ENCODE data around the gene RFFL. TPM values are rescaled to one million over a fixed set of nuclear protein-coding genes. Genes with fewer than 3 reads are reported as not detected.

RFFL gene
- total and polyA plus RNA-seq, 2 of the 4 experiments (the other 2 are of a cell fraction): 11.6 to 19.2 TPM

- no peak overlapping the region for H3K56ac ChIP-seq (ENCODE audit: extremely low read depth, insufficient read depth, low read length)
- no peak overlapping the region for H3K18ac ChIP-seq (ENCODE audit: low read depth, low read length)
- DNase-seq (no peak), ATAC-seq (ENCODE audit: low read depth) (no peak)
- TF ChIP-seq MAFK (IDR thresholded peaks at IDR 0.05; ENCODE audit: low read depth, low read length): no peak
- TF ChIP-seq MXI1 (IDR thresholded peaks at IDR 0.05; ENCODE audit: borderline replicate concordance, low read depth, low read length): no peak
- no peak for TF ChIP-seq SMC3 (IDR thresholded peaks at IDR 0.05; ENCODE audit: low read depth, low read length)
- no peak for TF ChIP-seq RFX5 (IDR thresholded peaks at IDR 0.05; ENCODE audit: low read depth, low read length)
- TF ChIP-seq, protein P1, sequence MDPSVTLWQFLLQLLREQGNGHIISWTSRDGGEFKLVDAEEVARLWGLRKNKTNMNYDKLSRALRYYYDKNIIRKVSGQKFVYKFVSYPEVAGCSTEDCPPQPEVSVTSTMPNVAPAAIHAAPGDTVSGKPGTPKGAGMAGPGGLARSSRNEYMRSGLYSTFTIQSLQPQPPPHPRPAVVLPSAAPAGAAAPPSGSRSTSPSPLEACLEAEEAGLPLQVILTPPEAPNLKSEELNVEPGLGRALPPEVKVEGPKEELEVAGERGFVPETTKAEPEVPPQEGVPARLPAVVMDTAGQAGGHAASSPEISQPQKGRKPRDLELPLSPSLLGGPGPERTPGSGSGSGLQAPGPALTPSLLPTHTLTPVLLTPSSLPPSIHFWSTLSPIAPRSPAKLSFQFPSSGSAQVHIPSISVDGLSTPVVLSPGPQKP (IDR thresholded peaks at IDR 0.05; ENCODE audit: borderline replicate concordance, low read depth, low read length): no peak
- no peak for TF ChIP-seq USF2 (IDR thresholded peaks at IDR 0.05; ENCODE audit: low read depth, low read length)
- TF ChIP-seq MAZ (IDR thresholded peaks at IDR 0.05; ENCODE audit: borderline replicate concordance, low read depth, low read length): no peak
- no peak for TF ChIP-seq POLR2A (IDR thresholded peaks at IDR 0.05; ENCODE audit: low read depth, low read length)
- TF ChIP-seq RCOR1 (IDR thresholded peaks at IDR 0.05; ENCODE audit: insufficient replicate concordance, low read length): no peak
- TF ChIP-seq NFE2L2 (IDR thresholded peaks at IDR 0.05; ENCODE audit: low read depth, low read length): no peak
- TF ChIP-seq BHLHE40 (IDR thresholded peaks at IDR 0.05; ENCODE audit: low read depth, low read length): no peak
- TF ChIP-seq CTCF (conservative IDR thresholded peaks at IDR 0.05; ENCODE audit: low read depth, low read length): no peak
- no peak for TF ChIP-seq FOS (IDR thresholded peaks at IDR 0.05; ENCODE audit: low read depth, low read length)
- TF ChIP-seq RAD21 (IDR thresholded peaks at IDR 0.05; ENCODE audit: low read length): no peak
- H4K8ac ChIP-seq (ENCODE audit: low read depth in 2 of 2, low read length in 2 of 2): no peak overlapping the region
- peaks cover 15 to 43% of the 10 kb centered on the region in 2 experiments for H3K79me1 ChIP-seq (ENCODE audit: low read depth in 1 of 2, low read length in 2 of 2)
- H3K9me1 ChIP-seq (ENCODE audit: insufficient read depth, low read length): peaks cover 16% of the 10 kb centered on the region
- H3K36me3 ChIP-seq (ENCODE audit: control insufficient read depth, insufficient read depth, low read length): peaks cover 13% of the 10 kb centered on the region
- H4K91ac ChIP-seq (ENCODE audit: insufficient read depth, low read depth, low read length): no peak overlapping the region
- H3K23ac ChIP-seq (ENCODE audit: low read depth, low read length): no peak overlapping the region
- H2BK120ac ChIP-seq (ENCODE audit: low read depth, low read length): no peak overlapping the region
- in situ Hi-C loops (cut with MboI; ENCODE audit: low sequenced_read_pairs): no loop called here
- H2AFZ ChIP-seq (replicated peaks; ENCODE audit: low read length, poor library complexity): no peak overlapping the region
- BruUV-seq (replicated peaks): no TSS peak
- dilution Hi-C loops (cut with HindIII; ENCODE audit: low sequenced_read_pairs, unreplicated experiment): no loop called here
- H3K14ac ChIP-seq (replicated peaks; ENCODE audit: low read depth, low read length): no peak overlapping the region
- intact Hi-C loops (cut with micrococcal nuclease): no loop called here
- peaks cover 4% of the 10 kb centered on the region; the same call in 1 of the 2 replicates for H3K4me1 ChIP-seq (ENCODE audit: control insufficient read depth, insufficient read depth, low read length)
- H2BK5ac ChIP-seq (ENCODE audit: low read depth, low read length, poor library complexity, severe bottlenecking): no peak overlapping the region
- no peak overlapping the region for H3K4me3 ChIP-seq (ENCODE audit: insufficient read depth, low read depth, low read length)
- no peak overlapping the region for H3K9ac ChIP-seq (ENCODE audit: low read depth, low read length)
- ChIA-PET CTCF (interaction anchor here (0.9 kb wide), 1 partner anchor 9 kb away, joined by 3 read pairs; no protein-coding TSS in a partner anchor), POLR2A (ENCODE audit: unreplicated experiment) (no interaction called here)
- H3K27me3 ChIP-seq (ENCODE audit: control insufficient read depth, insufficient read depth, low read length): no peaks in the 10 kb centered on the region
- WGBS, 2 experiments (ENCODE audit: extremely low coverage in 2 of 2, insufficient read length in 1 of 2): 100% methylated on average over 1 of the region's 1 CpG; no CpG with 5 or more reads in 1 of the 2 experiments
- H3K4ac ChIP-seq (ENCODE audit: low read depth, low read length): no peak overlapping the region
- H3K9me3 ChIP-seq (ENCODE audit: control insufficient read depth, insufficient read depth, low read length): no peaks in the 10 kb centered on the region
- H3K27ac ChIP-seq (ENCODE audit: insufficient read depth, low read length): no peak overlapping the region
- no peaks in the 10 kb centered on the region; the same call in 1 of the 2 replicates for H4K20me1 ChIP-seq (ENCODE audit: insufficient read depth, low read length)
- no peak overlapping the region for H2BK15ac ChIP-seq (ENCODE audit: low read depth, low read length)
- H2BK20ac ChIP-seq (ENCODE audit: low read depth, low read length): no peak overlapping the region
- H4K5ac ChIP-seq (ENCODE audit: low read depth, low read length): no peak overlapping the region
- no peak overlapping the region for H3K4me2 ChIP-seq (ENCODE audit: low read depth, low read length)
- no peak overlapping the region for H2AK5ac ChIP-seq (ENCODE audit: low read depth, low read length)
- H2AK9ac ChIP-seq (replicated peaks; ENCODE audit: low read depth, low read length, poor library complexity): no peak overlapping the region
Measured at GRCh38 chr17:35025541-35025940, 38.0 kb downstream of the RFFL start.
